OCI-LY3 (cell line): ENCODE results near the gene DRAP1.

Experiments used
- CTCF ChIP-seq: fragments of 200-600, 300-600 bp; sonication (generic); IDR thresholded peaks from 2 replicates; pipeline ENCODE4 v1.5.1; 2014; ENCODE audit warnings: antibody characterized with exemption, low read length, low read depth
- EZH2phosphoT487 ChIP-seq: fragments of 200-600 bp; shearing (Covaris generic); IDR thresholded peaks from 2 replicates; pipeline ENCODE4 v1.6.1; 2018; ENCODE audit warnings: antibody characterized with exemption, mixed run types, low read depth

GRCh38 chr11:65883786-65884715 lies 35.2 kb upstream of the DRAP1 start:
- no peak for TF ChIP-seq CTCF
- no peak for TF ChIP-seq EZH2phosphoT487
